GM21381 (cell line): ENCODE results near the gene CNOT6.
A peak's percentile ranks its signal among the peaks of the same experiment; 100 is the strongest.
"Not testable (repeated sequence)": the region's sequence is repeated elsewhere in the genome, so short reads cannot be mapped to it uniquely, and the experiment has no call there.

Experiments
- ATAC-seq: cut with Tn5 transposase; IDR thresholded peaks from one replicate; pipeline ENCODE4 v1.9.1; 2021; ENCODE audit warnings: mild to moderate bottlenecking, moderate library complexity; ENCODE audit not compliant: unreplicated experiment

CNOT6 gene

DNA sequence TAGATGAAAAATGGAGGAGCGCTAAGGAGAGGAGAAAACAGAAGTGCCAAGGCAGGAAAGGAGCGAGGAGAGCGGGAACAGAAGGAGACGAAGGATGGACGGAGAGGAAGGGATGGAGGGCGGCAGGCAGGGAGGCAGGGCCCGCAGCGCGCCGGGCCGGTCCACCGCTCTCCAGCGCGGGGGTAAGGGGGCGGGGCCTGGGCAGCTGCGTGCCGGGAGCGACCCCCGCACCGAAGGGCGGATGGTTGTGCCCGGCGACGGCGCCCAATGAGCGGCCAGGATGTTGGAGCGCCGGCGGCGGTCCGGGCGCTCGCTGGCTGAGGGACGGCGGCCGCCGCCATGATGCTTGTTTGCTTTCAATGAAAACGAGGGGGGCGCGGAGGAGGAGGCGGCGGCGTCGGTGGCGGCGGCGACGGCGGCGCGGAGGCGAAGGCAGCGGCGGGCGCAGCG, at the start of gene CNOT6:
CNOT6 (plus strand) TSS at position 320 of the 450 bp plus-strand sequence. CDS start 34,898 bp downstream, outside the sequence.
- ATAC-seq: peak; percentile 96

DNA sequence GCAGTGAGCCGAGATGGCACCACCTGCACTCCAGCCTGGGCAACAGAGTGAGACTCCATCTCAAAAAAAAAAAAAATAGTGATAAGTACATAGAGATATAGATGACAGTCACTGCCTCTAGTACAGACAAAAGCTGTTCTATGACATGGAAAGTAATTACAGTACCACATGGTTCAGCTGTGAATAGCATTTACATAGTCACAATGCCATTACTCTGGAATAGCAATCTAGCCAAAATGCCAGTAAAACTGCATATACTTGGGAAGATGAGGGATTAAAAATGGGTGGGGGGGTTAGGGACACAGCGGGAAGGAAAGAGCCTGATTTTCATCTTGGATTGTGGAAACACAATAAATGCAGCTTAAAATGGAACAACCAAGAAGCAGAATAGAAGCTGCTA, 39.4 kb upstream of the CNOT6 start:
- no peak for ATAC-seq

DNA sequence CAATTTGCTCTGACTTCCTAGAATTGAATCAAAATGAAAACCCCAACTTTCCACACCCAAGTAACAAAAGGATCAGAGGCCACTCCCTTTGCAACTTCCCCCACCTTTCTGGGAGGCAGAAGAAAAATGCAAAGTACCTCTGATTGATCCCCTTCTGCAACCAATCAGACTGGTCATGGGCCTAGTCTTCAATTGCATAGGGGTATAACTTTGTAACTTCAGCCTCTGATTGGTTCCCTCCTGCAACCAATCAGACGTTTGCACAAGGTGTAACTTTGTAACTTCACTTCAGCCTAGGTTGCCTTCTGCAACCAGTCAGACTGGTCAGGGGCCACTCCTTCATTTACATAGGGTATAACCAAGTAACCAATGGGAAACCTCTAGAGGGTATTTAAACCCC, 38.3 kb upstream of the CNOT6 start:
- ATAC-seq: no peak

DNA sequence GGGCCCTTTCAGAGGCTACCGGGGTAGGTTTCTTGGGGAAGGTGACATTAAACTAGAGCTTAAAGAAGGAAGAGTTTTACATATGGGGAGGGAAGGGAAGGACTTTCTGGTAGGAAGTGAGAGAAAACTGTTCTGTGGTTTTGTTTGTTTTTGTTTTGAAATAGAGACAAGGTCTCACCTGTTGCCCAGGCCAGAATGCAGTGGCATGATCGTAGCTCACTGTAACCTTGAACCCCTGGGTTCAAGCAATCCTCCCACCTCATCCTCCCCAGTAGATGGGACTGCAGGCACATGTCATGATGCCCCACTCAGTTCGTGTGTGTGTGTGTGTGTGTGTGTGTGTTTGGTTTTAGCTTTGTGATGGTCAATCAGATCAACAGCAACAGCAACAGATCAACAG, 37.4 kb upstream of the CNOT6 start:
- ATAC-seq: no peak

DNA sequence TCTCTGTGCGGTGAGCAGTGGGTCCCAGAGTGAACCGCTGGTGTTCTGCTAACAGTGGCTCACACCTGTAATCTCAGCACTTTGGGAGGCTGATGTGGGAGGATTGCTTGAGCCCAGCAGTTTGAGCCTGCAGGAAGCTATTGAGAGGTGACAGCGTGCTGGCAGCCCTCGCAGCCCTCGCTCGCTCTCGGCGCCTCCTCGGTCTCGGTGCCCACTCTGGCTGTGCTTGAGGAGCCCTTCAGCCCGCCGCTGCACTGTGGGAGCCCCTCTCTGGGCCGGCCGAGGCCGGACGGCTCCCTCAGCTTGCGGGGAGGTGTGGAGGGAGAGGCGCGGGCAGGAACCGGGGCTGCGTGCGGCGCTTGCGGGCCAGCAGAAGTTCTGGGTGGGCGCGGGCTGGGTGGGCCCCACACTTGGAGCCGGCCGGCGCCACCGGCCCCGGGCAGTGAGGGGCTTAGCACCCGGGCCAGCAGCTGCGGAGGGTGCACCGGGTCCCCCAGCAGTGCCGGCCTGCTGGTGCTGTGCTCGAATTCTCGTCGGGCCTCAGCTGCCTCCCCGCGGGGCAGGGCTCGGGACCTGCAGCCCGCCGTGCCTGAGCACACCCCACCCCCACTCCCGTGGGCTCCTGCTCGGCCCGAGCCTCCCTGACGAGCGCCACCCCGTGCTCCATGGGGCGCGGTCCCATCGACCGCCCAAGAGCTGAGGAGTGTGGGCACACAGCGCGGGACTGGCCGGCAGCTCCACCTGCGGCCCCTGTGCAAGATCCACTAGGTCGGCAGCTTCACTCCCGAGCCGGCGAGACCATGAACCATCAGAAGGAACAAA, 35.1 kb upstream of the CNOT6 start:
- not testable (repeated sequence) for ATAC-seq

DNA sequence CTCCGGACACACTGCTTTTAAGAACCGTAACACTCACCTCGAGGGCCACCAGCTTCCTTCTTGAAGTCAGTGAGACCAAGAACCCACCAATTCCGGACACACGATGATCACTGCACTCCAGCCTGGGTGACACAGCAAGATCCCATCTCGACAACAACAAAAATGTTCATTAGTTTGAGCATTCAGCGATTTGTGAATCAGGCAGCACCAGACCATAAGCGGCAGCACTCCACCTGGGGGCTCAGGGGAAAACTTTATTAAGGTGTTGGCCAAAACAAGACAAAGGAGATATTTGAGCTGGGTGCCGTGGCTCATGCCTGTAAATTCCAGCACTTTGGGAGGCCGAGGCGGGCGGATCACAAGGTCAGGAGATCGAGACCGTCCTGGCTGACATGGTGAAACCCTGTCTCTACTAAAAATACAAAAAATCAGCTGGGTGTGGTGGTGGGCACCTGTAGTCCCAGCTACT, 34.5 kb upstream of the CNOT6 start:
- ATAC-seq: not testable (repeated sequence)

DNA sequence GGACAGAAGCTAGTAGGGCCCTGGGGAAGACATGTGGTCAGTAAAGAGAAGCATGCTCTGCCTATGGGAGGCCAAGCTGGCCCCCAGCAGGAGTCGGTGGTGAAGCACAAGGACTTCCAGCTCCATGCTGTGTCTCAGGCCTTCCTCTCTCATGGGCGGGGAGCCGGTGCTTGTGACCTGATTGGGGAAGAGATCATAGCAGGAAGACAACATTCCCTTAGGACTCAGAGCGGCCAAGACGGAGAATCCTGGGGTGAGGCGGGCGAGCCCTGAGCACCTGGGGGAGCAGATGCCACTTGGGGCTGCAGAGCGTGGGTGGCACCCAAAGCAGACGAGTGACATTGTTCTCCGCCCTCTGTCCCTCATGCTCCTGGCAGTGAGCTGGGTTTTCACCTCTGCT, 33.3 kb upstream of the CNOT6 start:
- no peak for ATAC-seq

DNA sequence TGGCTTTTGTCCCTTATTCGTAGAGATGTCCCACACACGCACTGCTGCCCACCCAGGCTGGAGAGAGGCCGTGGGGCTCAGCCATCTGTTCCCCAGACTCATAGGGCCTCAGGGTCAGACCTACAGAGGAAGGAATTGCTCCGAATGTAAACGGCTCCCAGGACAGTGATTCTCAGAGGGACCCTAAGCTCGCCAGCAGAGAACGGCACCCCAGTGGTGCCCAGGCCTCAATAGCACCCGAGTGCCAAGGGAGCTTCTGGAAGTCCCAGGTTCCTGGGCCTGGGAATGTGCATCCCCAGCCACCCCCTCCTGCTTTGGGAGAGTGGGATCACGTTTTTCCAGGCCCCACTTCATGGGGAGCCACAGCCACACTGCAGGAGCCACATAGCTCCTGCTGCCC, 32.9 kb upstream of the CNOT6 start:
- no peak for ATAC-seq

DNA sequence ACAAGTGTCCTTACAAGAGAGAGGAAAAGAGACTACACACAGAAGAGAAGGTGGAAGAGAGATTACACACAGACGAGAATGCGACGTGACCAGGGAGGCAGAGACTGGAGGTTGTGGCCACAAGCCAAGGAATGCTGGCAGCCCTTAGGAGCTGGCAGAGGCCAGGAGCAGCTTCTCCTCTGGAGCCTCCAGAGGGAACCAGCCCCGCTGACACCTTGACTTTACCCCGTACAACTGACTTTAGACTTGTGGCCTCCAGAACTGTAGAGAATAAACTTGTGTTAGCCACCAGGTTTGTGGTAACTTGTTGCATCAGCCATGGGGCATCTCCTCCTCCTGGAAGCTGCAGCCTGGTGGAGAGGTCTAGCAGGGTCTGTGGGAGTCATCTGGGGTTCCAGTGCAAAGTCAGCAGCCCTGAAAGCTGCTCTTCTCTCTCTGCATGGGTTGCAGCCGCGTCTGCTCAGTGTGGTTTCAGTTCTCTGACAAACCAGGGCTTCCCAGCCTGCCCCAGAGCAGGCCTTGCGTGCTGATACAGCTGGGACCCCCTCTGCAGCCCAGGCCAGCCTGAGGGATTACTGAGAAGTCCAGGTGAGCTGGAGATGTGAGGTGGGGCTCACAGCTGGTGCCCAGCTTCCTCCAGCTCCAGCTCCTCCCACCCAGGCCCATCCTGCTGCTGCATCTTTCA, 30.8 kb upstream of the CNOT6 start:
- no peak for ATAC-seq

DNA sequence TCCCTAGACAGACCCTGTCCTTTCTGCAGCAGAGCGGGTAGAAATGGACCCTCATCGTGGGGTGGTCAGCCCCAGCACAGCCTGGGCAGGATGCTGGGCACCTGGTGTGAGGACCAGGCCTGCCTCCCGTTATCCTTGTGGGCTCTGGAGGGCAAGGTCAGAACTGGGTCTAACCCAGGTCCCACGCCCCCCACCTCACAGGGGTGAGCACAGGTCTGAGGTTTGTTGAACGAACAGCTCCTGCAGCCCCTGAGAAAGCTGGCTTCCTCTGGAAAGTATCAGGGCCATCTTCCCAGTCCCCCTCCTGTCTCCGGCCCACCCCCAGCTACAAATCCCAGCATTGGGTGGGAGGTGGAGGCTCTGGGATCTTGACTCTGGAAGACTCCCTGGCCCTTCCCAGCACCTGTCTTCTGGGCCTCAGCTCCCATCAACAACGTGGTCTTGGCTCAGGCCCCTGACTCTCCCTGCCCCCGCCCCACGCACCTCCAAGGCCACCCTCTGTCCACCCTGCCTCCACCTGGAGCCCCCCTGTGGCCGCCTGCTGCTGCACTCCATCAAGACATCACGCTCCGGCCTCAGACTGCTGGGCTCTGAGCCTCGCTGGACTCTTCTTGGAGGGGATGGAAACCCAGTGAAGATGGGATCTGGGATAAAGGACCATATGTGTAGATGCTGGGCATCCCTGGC, 30.1 kb upstream of the CNOT6 start:
- no peak for ATAC-seq

DNA sequence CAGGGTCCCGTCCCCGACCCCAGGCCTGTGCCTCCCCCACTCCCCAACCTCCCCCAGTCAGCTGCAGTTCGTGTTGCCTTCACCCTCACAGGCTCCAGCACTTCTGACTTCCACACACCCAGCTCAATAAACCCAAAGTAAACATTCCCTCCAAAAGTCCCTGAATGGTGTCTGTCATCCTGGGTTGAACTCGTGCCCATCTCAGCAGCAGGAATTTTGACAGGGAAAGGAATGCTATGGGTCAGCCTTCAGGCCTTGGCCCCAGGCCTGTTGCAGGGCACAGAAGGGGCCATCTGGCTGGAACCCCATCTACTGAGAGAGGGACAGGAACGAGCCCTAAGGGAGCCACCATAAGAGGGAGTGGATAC, 29.6 kb upstream of the CNOT6 start:
- no peak for ATAC-seq

DNA sequence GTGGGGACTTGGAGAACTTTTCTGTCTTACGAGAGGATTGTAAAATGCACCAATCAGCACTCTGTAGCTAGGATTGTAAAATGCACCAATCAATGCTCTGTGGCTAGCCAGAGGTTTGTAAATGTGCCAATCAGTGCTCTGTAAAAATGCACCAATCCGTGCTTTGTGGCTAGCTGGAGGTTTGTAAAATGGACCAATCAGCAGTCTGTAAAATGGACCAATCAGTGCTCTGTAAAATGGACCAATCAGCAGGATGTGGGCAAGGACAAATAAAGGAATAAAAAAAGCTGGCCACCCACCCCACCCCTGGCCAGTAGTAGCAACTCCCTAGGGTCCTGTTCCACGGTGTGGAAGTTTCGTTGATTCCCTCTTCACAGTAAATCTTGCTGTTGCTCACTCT, 29.1 kb upstream of the CNOT6 start:
- not testable (repeated sequence) for ATAC-seq

DNA sequence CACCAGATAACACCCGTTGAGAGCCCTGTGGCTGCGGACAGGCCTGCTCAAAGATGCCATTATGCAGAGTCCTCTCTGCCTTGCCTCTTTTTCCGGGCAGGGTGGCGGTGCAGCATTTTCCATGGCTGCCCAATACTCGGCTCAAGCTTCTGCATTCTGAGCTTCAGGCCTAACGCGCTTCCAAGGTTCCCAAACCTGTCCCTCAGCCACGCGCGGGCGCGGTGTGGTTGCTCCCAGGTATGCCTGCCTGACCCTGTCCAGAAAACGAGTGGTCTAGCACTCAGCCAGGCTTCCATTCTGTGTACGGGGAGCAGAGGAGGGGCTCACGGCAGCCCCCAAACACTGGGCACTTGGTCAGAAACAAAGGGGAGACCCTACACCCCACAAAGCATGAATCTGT, 27.9 kb upstream of the CNOT6 start:
- ATAC-seq: no peak

DNA sequence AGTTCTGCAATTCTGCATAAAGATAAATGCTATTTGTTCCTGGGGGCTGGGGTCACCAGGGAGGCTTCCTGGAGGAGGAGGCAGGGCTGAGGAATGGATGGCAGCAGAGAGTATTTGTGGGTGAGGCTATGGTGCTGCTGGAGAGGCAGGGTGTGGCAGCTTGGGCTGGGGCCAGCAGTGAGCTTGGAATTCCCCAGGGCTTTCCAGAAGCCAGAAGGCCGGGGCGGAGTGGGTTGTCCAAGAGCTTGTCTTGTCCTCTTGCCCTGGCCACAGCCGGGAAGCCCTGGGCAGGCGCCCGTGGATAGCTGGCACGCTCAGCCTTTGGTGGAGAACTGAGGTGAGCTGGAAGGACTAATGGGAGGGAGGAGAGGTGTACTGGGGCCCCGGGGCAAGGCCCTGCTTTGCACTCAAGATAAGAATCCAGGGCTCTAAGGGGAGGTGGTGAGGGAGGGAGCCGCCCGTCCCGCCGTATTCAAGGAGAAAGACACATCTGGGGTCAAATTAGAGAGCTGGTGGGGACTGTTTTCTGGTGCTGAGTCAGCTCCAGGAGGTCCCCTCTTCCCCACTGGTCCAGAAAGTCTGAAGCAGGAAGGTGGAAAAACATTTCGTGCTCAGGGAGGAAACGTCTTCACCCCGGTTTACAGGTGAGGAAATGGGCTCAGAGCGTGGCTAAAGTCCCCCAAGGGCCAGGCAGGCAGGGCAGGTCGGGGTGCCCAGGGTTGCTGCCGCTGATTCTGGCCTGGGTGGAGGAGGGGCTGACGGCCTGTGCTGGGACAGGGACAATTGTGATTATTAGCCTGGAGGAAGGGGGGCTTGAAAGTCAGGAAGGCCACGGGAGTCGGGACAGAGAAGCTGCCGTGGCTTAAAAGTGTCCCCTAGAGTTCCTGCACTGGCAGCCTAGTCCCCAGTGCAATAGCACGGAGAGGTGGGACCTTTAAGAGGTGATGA, 26.9 kb upstream of the CNOT6 start:
- no peak for ATAC-seq

DNA sequence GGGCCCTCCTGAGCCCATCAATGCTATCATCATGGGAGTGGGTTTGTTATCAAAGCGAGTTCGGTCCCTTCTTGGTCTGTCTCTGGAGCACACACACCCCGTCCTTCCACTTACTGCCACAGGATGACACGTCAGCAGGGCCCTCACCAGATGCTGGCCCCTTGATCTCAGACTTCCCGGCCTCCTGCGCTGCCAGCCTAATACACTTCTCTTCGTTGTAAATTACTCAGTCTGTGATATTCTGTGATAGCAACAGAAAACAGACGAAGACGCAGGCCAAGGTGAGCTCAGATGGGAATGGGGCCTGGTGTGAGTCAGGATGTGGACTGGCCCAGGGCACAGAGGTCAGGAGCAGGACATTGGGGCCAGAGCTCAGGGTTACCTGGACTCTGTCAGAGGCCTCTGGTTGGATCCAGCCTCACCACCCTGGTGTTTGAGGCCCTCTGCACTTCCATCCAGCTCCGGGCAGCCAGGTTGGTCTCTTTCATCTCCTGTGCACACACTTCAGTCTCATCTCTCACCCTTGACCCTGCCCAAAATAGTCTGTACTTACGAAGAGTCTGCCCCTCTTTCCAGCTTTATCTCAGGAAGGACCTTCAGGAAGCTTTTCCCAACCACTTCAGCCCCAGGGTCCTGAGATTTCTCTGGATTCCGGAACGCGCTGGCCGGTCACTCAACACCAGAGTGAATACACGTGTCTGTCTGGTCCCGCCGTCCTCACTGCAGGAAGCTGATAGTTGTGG, 26.0 kb upstream of the CNOT6 start:
- ATAC-seq: no peak

DNA sequence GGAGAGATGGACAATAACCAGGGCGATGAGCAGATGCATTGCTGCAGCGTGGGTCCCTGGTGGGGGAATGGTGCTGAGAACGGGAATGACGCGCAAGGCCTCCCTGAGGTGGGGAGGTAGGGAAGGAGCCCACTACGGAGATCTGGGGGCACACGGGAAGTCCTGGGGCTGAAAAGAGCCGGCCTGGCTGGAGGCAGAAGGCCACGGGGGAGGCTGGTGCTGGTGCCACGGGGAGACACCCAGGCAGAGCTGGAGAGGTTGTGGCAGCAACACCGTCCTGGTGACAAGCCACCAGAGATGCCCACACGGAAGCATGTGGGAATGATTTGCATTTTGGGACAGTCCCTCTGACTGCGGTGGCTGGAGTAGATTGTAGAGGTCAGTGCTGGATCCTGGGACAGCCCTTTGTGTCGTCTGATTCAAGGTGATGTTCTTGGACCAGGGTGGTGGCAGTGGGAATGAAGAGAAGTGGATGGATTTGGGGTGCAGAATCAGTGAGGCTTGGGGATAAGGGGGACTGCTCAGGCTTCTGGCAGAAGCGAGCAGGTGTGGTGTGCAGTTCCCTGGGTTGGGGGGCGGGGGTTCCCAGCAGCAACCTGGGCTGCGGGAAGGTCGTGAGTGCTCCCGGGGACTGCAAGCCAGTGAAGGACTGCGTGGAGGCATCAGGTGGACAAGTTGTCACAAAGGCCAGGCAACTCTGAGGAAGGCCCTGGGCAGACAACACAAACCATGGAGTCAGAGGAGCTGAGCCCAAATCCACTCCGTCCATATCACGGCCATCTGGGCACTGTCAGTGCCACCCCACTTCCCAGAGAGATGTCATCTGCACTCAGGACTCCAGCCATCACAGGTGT, 25.2 kb upstream of the CNOT6 start:
- no peak for ATAC-seq

DNA sequence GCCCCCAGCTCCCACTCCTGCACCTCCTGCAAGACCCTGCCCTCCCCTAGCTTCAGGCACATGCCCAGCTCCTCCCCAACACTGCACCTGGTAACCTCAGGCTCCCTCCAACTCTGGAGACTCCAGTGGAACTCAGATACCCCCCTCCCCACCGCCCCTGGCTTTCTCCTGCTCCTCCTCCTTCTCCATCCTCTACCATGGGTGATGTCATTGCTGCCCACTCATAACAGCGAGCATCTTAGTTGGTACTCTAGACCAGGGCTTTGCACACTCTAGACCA, 24.7 kb upstream of the CNOT6 start:
- ATAC-seq: no peak

DNA sequence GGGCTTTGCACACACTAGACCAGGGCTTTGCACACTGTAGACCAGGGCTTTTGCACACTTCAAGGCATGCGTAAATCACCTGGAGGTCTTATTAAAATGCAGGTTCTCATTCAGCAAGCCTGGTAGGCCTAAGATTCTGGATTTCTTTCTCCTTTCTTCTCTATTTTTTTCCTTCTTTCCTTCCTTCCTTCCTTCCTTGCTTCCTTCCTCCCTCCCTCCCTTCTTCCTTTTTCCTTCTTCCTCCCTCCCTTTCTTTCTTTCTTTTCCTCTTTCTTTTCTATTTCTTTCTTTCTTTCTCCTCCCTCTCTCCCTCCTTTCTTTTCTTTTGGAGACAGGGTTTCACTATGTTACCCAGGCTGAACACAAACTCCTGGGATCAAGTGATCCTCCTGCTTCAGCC, 24.3 kb upstream of the CNOT6 start:
- no peak for ATAC-seq

DNA sequence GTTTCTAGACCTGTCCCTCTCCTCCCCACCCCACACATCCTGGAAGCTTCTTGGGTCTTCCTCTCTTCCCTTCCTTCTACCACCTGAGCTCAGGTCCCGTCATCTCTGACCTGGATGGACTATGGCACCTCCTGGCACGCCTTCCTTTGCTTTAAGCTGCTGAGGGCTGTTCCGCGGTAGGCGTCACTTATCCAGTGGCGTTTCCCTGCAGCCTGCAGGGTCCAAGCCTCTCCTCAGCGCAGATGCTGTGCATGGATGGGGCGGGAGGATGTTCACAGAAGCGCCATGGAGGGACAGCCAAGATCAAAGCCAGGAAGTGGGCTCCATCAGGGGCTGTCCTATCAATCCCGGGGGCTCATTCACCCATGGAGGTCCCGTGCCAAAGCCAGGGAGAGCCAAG, 23.8 kb upstream of the CNOT6 start:
- ATAC-seq: no peak
